H9 (cell line): ENCODE measurements around the gene COX7A2L. TPM values are rescaled to one million over a fixed set of nuclear protein-coding genes. Genes with fewer than 3 reads are reported as not detected.

Experiments
- DNase-seq: peaks from one replicate; pipeline ENCODE4 v3.0.0-alpha.2; 2017
- H2AFZ ChIP-seq: one replicate; pipeline ENCODE4 v1.6.1; 2013; ENCODE audit warnings: mild to moderate bottlenecking, low read length, control low read depth, moderate library complexity
- H2AK5ac ChIP-seq: 2 replicates; pipeline ENCODE4 v1.6.1; 2013; ENCODE audit warnings: low read length, control low read depth, mixed read lengths; ENCODE audit not compliant: insufficient read length
- H2BK120ac ChIP-seq: one replicate; pipeline ENCODE4 v1.6.1; 2013; ENCODE audit warnings: low read depth, mild to moderate bottlenecking, low read length, control low read depth, inconsistent platforms; ENCODE audit not compliant: poor library complexity, severe bottlenecking
- H2BK12ac ChIP-seq: 2 replicates; pipeline ENCODE4 v1.6.1; 2013; ENCODE audit warnings: low read length, control low read depth, mixed read lengths, low read depth; ENCODE audit not compliant: insufficient read length
- H2BK15ac ChIP-seq: 2 replicates; pipeline ENCODE4 v1.6.1; 2013; ENCODE audit warnings: low read depth, low read length, control low read depth
- H2BK20ac ChIP-seq: one replicate; pipeline ENCODE4 v1.6.1; 2013; ENCODE audit warnings: low read depth, mild to moderate bottlenecking, low read length, control low read depth, inconsistent platforms; ENCODE audit not compliant: poor library complexity, severe bottlenecking
- H2BK5ac ChIP-seq: 2 replicates; pipeline ENCODE4 v1.6.1; 2013; ENCODE audit warnings: low read length, control low read depth, mixed read lengths; ENCODE audit not compliant: insufficient read length
- H3K14ac ChIP-seq: 2 replicates; pipeline ENCODE4 v1.6.1; 2013; ENCODE audit warnings: low read length, control low read depth; ENCODE audit not compliant: insufficient read depth
- H3K18ac ChIP-seq: 2 replicates; pipeline ENCODE4 v1.6.1; 2013; ENCODE audit warnings: low read depth, mild to moderate bottlenecking, mixed read lengths, low read length, control low read depth; ENCODE audit not compliant: insufficient read length
- H3K23ac ChIP-seq: 2 replicates; pipeline ENCODE4 v1.6.1; 2013; ENCODE audit warnings: low read length, control low read depth, mixed read lengths, low read depth; ENCODE audit not compliant: insufficient read length
- H3K23me2 ChIP-seq: 2 replicates; pipeline ENCODE4 v1.6.1; 2013; ENCODE audit warnings: low read depth, mild to moderate bottlenecking, mixed read lengths, low read length, control low read depth; ENCODE audit not compliant: insufficient read length, poor library complexity, severe bottlenecking
- H3K27ac ChIP-seq: 2 replicates; pipeline ENCODE4 v1.5.1; 2013; ENCODE audit warnings: low read length, control low read depth, mixed read lengths, low read depth; ENCODE audit not compliant: insufficient read length
- H3K27me3 ChIP-seq: 2 replicates; pipeline ENCODE4 v1.6.1; 2013; ENCODE audit warnings: low read length, control low read depth, inconsistent platforms; ENCODE audit not compliant: insufficient read depth
- H3K4ac ChIP-seq: 2 replicates; pipeline ENCODE4 v1.6.1; 2013; ENCODE audit warnings: low read depth, mild to moderate bottlenecking, control low read depth, inconsistent platforms, low read length, moderate library complexity
- H3K4me1 ChIP-seq: 2 replicates; pipeline ENCODE4 v1.6.1; 2013; ENCODE audit warnings: low read length, control low read depth, inconsistent platforms; ENCODE audit not compliant: insufficient read depth
- H3K4me2 ChIP-seq: 2 replicates; pipeline ENCODE4 v1.6.1; 2013; ENCODE audit warnings: low read length, control low read depth, mixed read lengths; ENCODE audit not compliant: insufficient read length, insufficient read depth
- H3K56ac ChIP-seq: 2 replicates; pipeline ENCODE4 v1.6.1; 2013; ENCODE audit warnings: low read depth, mild to moderate bottlenecking, mixed read lengths, low read length, control low read depth; ENCODE audit not compliant: insufficient read length
- H3K79me1 ChIP-seq: 2 replicates; pipeline ENCODE4 v1.6.1; 2013; ENCODE audit warnings: low read depth, mild to moderate bottlenecking, moderate library complexity, low read length, control low read depth, inconsistent platforms; ENCODE audit not compliant: insufficient read depth, poor library complexity, severe bottlenecking
- H3K79me2 ChIP-seq: 2 replicates; pipeline ENCODE4 v1.6.1; 2013; ENCODE audit warnings: low read length, control low read depth, inconsistent platforms; ENCODE audit not compliant: insufficient read depth
- H3K9ac ChIP-seq: 2 replicates; pipeline ENCODE4 v1.6.1; 2013; ENCODE audit warnings: low read length, control low read depth, mixed read lengths; ENCODE audit not compliant: insufficient read length; ENCODE audit errors: extremely low read depth
- H3K9me3 ChIP-seq: one replicate; pipeline ENCODE4 v1.6.1; 2013; ENCODE audit warnings: low read depth, low read length, inconsistent platforms; ENCODE audit not compliant: control insufficient read depth
- H3T11ph ChIP-seq: one replicate; pipeline ENCODE4 v1.6.1; 2013; ENCODE audit warnings: mild to moderate bottlenecking, low read length, control low read depth, inconsistent platforms
- H4K20me1 ChIP-seq: one replicate; pipeline ENCODE4 v1.6.1; 2013; ENCODE audit not compliant: control insufficient read depth, insufficient read length, insufficient read depth
- H4K5ac ChIP-seq: 2 replicates; pipeline ENCODE4 v1.6.1; 2013; ENCODE audit warnings: low read depth, mild to moderate bottlenecking, mixed read lengths, low read length, control low read depth; ENCODE audit not compliant: insufficient read length
- H4K8ac ChIP-seq: replicated peaks from 2 replicates; pipeline ENCODE4 v1.6.1; 2013; ENCODE audit warnings: low read length, control low read depth, mixed read lengths, low read depth; ENCODE audit not compliant: insufficient read length
- H4K91ac ChIP-seq: 2 replicates; pipeline ENCODE4 v1.6.1; 2013; ENCODE audit warnings: low read depth, mild to moderate bottlenecking, moderate library complexity, mixed read lengths, low read length, control low read depth; ENCODE audit not compliant: insufficient read length
- H3K27ac Mint-ChIP-seq, 3 experiments: 2 replicates in 2 of 3; 3 replicates in 1 of 3; pipeline ENCODE4 v1.8.0; 2020 to 2021; ENCODE audit warnings: mixed read lengths in 3 of 3, mild to moderate bottlenecking in 1 of 3, moderate library complexity in 1 of 3
- H3K27me3 Mint-ChIP-seq: 2 replicates; pipeline ENCODE4 v1.8.0; 2021; ENCODE audit warnings: low read depth, mild to moderate bottlenecking, moderate library complexity, mixed read lengths
- H3K36me3 Mint-ChIP-seq, 3 experiments: 2 replicates in 2 of 3; 3 replicates in 1 of 3; pipeline ENCODE4 v1.8.0; 2020 to 2021; ENCODE audit warnings: low read depth in 3 of 3, mixed read lengths in 3 of 3; ENCODE audit not compliant: insufficient read depth in 1 of 3
- H3K4me1 Mint-ChIP-seq, 2 experiments: 2 replicates each; pipeline ENCODE4 v1.8.0; 2020; ENCODE audit warnings: mixed read lengths in 2 of 2
- H3K4me3 Mint-ChIP-seq, 2 experiments: 2 replicates in 1 of 2; 3 replicates in 1 of 2; pipeline ENCODE4 v1.8.0; 2020 to 2021; ENCODE audit warnings: mild to moderate bottlenecking in 2 of 2, mixed read lengths in 2 of 2, moderate library complexity in 1 of 2
- H3K9me3 Mint-ChIP-seq, 2 experiments: 2 replicates in 1 of 2; 3 replicates in 1 of 2; pipeline ENCODE4 v1.8.0; 2020; ENCODE audit warnings: mild to moderate bottlenecking in 2 of 2, mixed read lengths in 2 of 2, moderate library complexity in 1 of 2
- WGBS: extraction: QIAGEN DNeasy Blood & Tissue Kit; methylation state at CpG from one replicate; pipeline ENCODE4 v1.1.7; 2013; ENCODE audit warnings: missing lambda C conversion rate, low lambda C conversion rate, mixed read lengths; ENCODE audit not compliant: insufficient read length; ENCODE audit errors: extremely low coverage; 5-methylcytosine and 5-hydroxymethylcytosine counted together
- total RNA-seq: library from RNA; stranded (reverse); gene quantifications from 2 replicates; pipeline ENCODE4 v1.2.1, GENCODE V29; 2021
- TF ChIP-seq, protein P1 (sequence below): fragments of 200-600 bp; sonication (generic); conservative IDR thresholded peaks from 3 replicates; pipeline ENCODE4 v1.8.0; 2021; ENCODE audit warnings: antibody characterized with exemption, mild to moderate bottlenecking

COX7A2L gene
- total RNA-seq, 1 experiment from 2014 or later, result 102 TPM

DNA sequence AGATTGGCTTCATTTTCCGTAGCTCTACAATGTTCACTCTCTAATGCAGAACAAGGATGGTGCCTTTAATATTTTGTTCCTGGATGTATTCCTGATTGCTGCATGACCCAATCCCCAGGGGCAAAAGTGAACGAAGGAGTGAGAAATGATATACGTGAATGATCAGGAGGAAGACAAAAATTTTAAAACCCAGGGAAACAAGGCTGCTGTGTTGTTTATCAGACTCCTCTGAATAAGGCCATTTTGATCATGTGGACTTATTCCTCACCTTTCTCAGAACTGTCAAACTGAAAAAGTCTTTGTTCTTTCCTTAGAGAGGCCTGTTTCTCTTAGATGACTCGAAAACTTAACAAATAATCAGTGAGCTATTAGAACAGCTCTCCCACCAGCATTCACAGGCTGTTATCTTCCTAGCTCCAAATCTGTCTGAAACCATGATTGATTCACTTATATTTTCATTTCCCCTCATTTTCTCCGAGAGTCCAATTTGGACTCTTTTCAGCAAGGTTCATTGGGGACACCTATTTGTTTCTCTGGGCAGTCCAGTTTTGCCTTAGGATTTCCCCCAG lies 29.5 kb upstream of the COX7A2L start:
- Mint-ChIP-seq H3K27me3 (peaks cover 3% of the 10 kb centered on the region), H3K9me3 (peaks cover 0 to 4% of the 10 kb centered on the region in 2 experiments; a peak in 1 of 5 replicates), H3K4me1 (peaks cover 7 to 8% of the 10 kb centered on the region in 2 experiments), H3K36me3 (peaks cover 0 to 11% (median 9%) of the 10 kb centered on the region in 3 experiments; a peak in 4 of 7 replicates), H3K27ac (peak overlapping the region in 2 of 3 experiments; percentile 62 to 74; a peak in 4 of 7 replicates), H3K4me3 (no peak overlapping the region)
- Histone ChIP-seq H3K14ac (no peak overlapping the region), H2BK12ac (no peak overlapping the region), H2BK120ac (no peak overlapping the region), H3K79me2 (no peaks in the 10 kb centered on the region; the same call in 1 of the 2 replicates), H3K4me1 (peaks cover 3% of the 10 kb centered on the region; the same call in 1 of the 2 replicates), H3K18ac (no peak overlapping the region), H2BK20ac (no peak overlapping the region), H3K23ac (no peak overlapping the region), H3K4ac (no peak overlapping the region), H2AFZ (no peak overlapping the region), H3K79me1 (no peaks in the 10 kb centered on the region), H2AK5ac (no peak overlapping the region), H4K5ac (no peak overlapping the region), H3K4me2 (no peak overlapping the region), H3K9ac (no peak overlapping the region), H4K8ac (no peak overlapping the region), H3K9me3 (no peaks in the 10 kb centered on the region), H4K20me1 (no peaks in the 10 kb centered on the region), H4K91ac (no peak overlapping the region), H3T11ph (no peak overlapping the region), H2BK5ac (no peak overlapping the region), H3K27me3 (no peaks in the 10 kb centered on the region), H2BK15ac (no peak overlapping the region), H3K27ac (no peak overlapping the region), H3K23me2 (no peaks in the 10 kb centered on the region), H3K56ac (no peak overlapping the region)
- TF ChIP-seq, protein P1, sequence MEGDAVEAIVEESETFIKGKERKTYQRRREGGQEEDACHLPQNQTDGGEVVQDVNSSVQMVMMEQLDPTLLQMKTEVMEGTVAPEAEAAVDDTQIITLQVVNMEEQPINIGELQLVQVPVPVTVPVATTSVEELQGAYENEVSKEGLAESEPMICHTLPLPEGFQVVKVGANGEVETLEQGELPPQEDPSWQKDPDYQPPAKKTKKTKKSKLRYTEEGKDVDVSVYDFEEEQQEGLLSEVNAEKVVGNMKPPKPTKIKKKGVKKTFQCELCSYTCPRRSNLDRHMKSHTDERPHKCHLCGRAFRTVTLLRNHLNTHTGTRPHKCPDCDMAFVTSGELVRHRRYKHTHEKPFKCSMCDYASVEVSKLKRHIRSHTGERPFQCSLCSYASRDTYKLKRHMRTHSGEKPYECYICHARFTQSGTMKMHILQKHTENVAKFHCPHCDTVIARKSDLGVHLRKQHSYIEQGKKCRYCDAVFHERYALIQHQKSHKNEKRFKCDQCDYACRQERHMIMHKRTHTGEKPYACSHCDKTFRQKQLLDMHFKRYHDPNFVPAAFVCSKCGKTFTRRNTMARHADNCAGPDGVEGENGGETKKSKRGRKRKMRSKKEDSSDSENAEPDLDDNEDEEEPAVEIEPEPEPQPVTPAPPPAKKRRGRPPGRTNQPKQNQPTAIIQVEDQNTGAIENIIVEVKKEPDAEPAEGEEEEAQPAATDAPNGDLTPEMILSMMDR, result no peak
- WGBS, result no CpG with 5 or more reads among the region's 5 CpGs
- no peak for DNase-seq
